H1 (cell line): ENCODE results near the gene PAXX. TPM values are rescaled to one million over a fixed set of nuclear protein-coding genes. Genes with fewer than 3 reads are reported as not detected.

Experiments
- NRF1 ChIP-seq: IDR thresholded peaks from 2 replicates; pipeline ENCODE4 v1.6.1; 2011; ENCODE audit warnings: mild to moderate bottlenecking, low read depth, low read length, improper control_type of control experiment
- polyA plus RNA-seq, 7 experiments: library from polyadenylated mRNA; depleted of rRNA in 3 of 7; stranded (reverse) in 5 of 7; unstranded in 2 of 7; fragments of >200 nt in 5 of 7; fragments of 200-250 nt in 2 of 7; gene quantifications; 1 replicate in 5 of 7; 2 replicates in 1 of 7; 4 replicates in 1 of 7; pipeline versions ENCODE4 v1.2.1 to v1.2.3, GENCODE V29; 2011 to 2013; ENCODE audit warnings: missing spikeins in 2 of 7, mixed read lengths in 2 of 7
- total RNA-seq: library from RNA; stranded (reverse); fragmentation: NEBNext Ultra II Directional; extraction: Animal tissue kit (Norgen Biotek cat#: 25700); gene quantifications from 2 replicates; pipeline ENCODE4 v1.2.1, GENCODE V29; 2021

The PAXX gene
- total and polyA plus RNA-seq, 2 of the 8 experiments (the other 6 are each of a cell fraction or from before 2014, with no cell fraction given) = 43.4 to 45.9 TPM

DNA sequence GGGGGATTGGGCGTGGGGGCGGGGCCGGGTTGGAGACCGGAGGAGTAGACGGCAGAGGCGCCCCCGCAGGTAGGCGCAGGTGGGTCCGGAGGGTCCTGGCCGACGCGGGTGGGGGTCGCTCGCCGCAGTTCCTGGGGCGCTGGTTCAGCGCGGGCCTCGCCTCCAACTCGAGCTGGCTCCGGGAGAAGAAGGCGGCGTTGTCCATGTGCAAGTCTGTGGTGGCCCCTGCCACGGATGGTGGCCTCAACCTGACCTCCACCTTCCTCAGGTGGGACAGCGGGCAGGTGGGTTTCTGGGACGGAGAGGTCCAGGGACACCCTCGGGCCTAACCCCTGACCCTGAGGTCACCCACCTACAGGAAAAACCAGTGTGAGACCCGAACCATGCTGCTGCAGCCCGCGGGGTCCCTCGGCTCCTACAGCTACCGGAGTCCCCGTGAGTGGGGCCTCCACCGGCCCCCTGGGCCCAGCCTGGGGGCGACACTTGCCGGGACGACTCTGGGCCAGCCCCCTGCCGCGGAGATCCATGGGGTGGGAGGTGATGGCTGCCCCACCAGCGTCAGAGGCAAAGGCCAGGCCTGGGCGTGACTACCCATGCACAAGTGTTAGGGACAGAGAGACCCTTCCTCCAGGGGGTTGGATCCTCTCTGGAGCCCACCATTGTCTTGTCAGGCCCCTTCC is 13.2 kb upstream of the PAXX start (continued):
- TF ChIP-seq NRF1 = no peak
- TF ChIP-seq, all 59 proteins: peak for 0
